ENCODE results near the gene AGBL4. TPM values are rescaled to one million over a fixed set of nuclear protein-coding genes. Genes with fewer than 3 reads are reported as not detected.
"Not testable (repeated sequence)": the region's sequence is repeated elsewhere in the genome, so short reads cannot be mapped to it uniquely, and the experiment has no call there.

AGBL4 gene
- total RNA-seq, 4 donors from 2014 or later, result not detected

GRCh38 chr1:49331066-49331852, 692.5 kb downstream of the AGBL4 start:
- DNase-seq, result no peak
- intact Hi-C loops (cut with DNase I; ENCODE audit: low total_unique reads), result no loop called here
- Histone ChIP-seq H3K4me1 (no peaks in the 10 kb centered on the region), H3K36me3 (no peaks in the 10 kb centered on the region), H3K4me3 (no peak overlapping the region), H3K27me3 (no peaks in the 10 kb centered on the region), H3K27ac (no peak overlapping the region), H3K9me3 (no peaks in the 10 kb centered on the region)
- in situ Hi-C loops (cut with MboI; ENCODE audit: low sequenced_read_pairs in 4 of 4), result no loop called here
- no peak for ATAC-seq
- TF ChIP-seq, protein P1, sequence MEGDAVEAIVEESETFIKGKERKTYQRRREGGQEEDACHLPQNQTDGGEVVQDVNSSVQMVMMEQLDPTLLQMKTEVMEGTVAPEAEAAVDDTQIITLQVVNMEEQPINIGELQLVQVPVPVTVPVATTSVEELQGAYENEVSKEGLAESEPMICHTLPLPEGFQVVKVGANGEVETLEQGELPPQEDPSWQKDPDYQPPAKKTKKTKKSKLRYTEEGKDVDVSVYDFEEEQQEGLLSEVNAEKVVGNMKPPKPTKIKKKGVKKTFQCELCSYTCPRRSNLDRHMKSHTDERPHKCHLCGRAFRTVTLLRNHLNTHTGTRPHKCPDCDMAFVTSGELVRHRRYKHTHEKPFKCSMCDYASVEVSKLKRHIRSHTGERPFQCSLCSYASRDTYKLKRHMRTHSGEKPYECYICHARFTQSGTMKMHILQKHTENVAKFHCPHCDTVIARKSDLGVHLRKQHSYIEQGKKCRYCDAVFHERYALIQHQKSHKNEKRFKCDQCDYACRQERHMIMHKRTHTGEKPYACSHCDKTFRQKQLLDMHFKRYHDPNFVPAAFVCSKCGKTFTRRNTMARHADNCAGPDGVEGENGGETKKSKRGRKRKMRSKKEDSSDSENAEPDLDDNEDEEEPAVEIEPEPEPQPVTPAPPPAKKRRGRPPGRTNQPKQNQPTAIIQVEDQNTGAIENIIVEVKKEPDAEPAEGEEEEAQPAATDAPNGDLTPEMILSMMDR (IDR thresholded peaks at IDR 0.05 in 4 of 5, conservative IDR thresholded peaks at IDR 0.05 in 1 of 5), result no peak
- TF ChIP-seq POLR2A (IDR thresholded peaks at IDR 0.05), result no peak

DNA sequence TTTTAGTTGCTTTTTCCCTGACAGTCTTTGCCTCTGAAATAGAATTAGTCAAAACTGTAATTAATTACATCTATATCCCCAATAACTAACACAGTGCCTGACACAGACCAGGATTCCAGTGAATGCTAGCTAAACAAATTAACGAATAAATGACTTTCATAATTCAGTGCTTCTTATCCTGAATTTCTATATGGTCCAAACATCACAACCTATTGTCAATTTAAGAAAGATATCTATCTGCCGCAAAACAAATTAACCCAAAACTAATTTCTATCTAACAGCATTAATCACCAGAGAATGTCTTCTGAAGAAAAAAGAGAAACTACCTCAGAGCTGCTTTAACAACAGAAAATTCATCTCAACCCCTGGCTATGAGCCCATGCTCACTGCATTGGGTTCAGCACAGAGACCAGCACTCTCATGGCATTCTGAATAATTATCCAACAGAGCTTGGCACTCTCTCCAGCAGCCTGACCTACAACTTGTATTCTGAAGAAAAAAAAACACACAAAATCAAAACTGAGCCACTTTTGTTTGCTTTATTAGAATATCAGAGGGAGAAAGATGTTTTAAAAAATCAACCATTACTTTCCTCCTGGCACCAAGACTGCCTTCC, 699.7 kb downstream of the AGBL4 start:
- in situ Hi-C loops (cut with MboI; ENCODE audit: low sequenced_read_pairs in 4 of 4), result no loop called here
- no peak overlapping the region for H3K27ac ChIP-seq

GRCh38 chr1:49320493-49320892, 703.3 kb downstream of the AGBL4 start:
- DNase-seq; H3K9me3 ChIP-seq; H3K4me3 ChIP-seq; H3K4me1 ChIP-seq; H3K27me3 ChIP-seq; intact Hi-C loops (cut with DNase I; ENCODE audit: low total_unique reads); H3K36me3 ChIP-seq; ATAC-seq; H3K27ac ChIP-seq; in situ Hi-C loops (cut with MboI; ENCODE audit: low sequenced_read_pairs in 4 of 4): not testable (repeated sequence)

More for the DNA sequence above, 699.7 kb downstream of the AGBL4 start:
- Histone ChIP-seq H3K4me1 (no peaks in the 10 kb centered on the region), H3K9me3 (no peaks in the 10 kb centered on the region), H3K27me3 (no peaks in the 10 kb centered on the region), H3K36me3 (no peaks in the 10 kb centered on the region), H3K4me3 (no peak overlapping the region)
- intact Hi-C loops (cut with DNase I; ENCODE audit: low total_unique reads), result no loop called here
- no peak for TF ChIP-seq POLR2A (IDR thresholded peaks at IDR 0.05)
- TF ChIP-seq, protein P1 (IDR thresholded peaks at IDR 0.05 in 4 of 5, conservative IDR thresholded peaks at IDR 0.05 in 1 of 5), result no peak
- DNase-seq (no peak), ATAC-seq (no peak)

- intact Hi-C loops (cut with DNase I; ENCODE audit: low total_unique reads), result no loop called here
- H3K27me3 ChIP-seq, result no peaks in the 10 kb centered on the region
Measured at GRCh38 chr1:49319426-49319963, 704.3 kb downstream of the AGBL4 start.

GRCh38 chr1:49318218-49318617, 705.5 kb downstream of the AGBL4 start:
- DNase-seq (no peak), ATAC-seq (no peak)
- in situ Hi-C loops (cut with MboI; ENCODE audit: low sequenced_read_pairs in 4 of 4) (no loop called here), intact Hi-C loops (cut with DNase I; ENCODE audit: low total_unique reads) (no loop called here)
- no peak overlapping the region for H3K4me3 ChIP-seq
- H3K4me1 ChIP-seq, result no peaks in the 10 kb centered on the region
- H3K9me3 ChIP-seq, result no peaks in the 10 kb centered on the region
- H3K27me3 ChIP-seq, result no peaks in the 10 kb centered on the region
- H3K36me3 ChIP-seq, result no peaks in the 10 kb centered on the region
- H3K27ac ChIP-seq, result no peak overlapping the region
- TF ChIP-seq POLR2A (IDR thresholded peaks at IDR 0.05), result no peak
- TF ChIP-seq, protein P1 (IDR thresholded peaks at IDR 0.05 in 4 of 5, conservative IDR thresholded peaks at IDR 0.05 in 1 of 5), result no peak

More at GRCh38 chr1:49319426-49319963, 704.3 kb downstream of the AGBL4 start:
- no peaks in the 10 kb centered on the region for H3K9me3 ChIP-seq
- no peak overlapping the region for H3K4me3 ChIP-seq
- no peak for TF ChIP-seq POLR2A (IDR thresholded peaks at IDR 0.05)
- TF ChIP-seq, protein P1 (IDR thresholded peaks at IDR 0.05 in 4 of 5, conservative IDR thresholded peaks at IDR 0.05 in 1 of 5), result no peak
- no peaks in the 10 kb centered on the region for H3K4me1 ChIP-seq
- H3K36me3 ChIP-seq, result no peaks in the 10 kb centered on the region
- ATAC-seq (no peak), DNase-seq (no peak)
- H3K27ac ChIP-seq, result no peak overlapping the region
- in situ Hi-C loops (cut with MboI; ENCODE audit: low sequenced_read_pairs in 4 of 4), result no loop called here
